ENCODE measurements around the gene CCSER1.
"Not testable (repeated sequence)": the region's sequence is repeated elsewhere in the genome, so short reads cannot be mapped to it uniquely, and the experiment has no call there.

CCSER1 gene

DNA sequence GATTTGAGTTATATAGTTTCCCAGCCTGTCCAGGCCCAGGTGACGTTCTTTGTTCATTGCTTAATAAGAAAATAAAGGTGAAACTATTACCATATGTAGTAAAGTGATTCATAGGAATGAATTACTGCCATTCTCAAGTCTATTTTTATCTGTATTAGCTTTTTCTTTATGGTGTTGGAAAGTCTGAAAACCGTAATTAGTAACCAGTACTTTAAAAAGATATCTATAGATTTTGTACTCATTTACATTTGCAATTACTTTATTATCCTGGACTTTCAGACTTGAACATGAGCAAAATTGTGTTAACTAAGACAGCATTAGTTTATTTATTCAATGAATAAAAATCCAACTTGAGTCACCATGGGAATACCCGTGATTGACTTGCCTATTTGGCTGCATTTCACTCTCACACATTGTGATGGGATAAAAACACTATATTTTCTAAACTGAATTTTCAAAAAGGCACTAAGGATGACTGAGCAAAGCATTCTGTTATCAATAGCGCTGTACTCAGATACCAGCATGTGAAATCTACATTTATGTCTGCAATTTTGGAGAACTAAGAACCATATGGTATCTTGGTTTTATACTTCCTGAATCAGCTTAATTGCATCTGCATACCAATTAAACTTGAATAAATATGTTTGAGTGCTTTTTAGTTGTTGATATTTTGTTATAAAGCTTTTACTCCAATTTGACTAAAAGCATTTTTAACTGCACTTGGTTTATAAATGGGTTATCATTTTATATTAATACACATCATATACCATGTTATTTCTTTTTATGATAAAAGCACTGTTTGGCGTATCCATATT, 154.6 kb downstream of the CCSER1 start:
- Mint-ChIP-seq H3K4me3 (no peak overlapping the region), H3K4me1 (no peaks in the 10 kb centered on the region), H3K36me3 (no peaks in the 10 kb centered on the region), H3K27ac (no peak overlapping the region), H3K27me3 (no peaks in the 10 kb centered on the region), H3K9me3 (no peaks in the 10 kb centered on the region)

DNA sequence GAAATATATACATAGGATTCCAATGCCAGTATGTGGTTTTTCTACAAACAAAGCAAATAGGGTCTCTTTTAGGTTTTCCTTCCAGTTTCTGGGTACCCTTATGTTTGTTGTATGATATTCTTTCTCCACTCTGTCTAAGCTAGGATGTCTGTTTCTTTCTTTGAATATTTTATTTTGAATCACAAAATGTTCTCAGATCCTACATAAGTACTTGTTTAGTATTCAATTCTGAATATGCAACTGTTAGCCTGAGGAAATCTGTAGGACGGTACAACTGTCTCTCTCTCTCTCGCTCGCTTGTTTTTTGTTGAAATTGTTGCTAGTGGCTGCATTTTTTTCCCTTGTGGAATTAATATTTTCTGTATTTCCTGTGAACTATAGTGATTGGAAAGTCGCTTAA, 163.2 kb downstream of the CCSER1 start:
- H3K27me3 Mint-ChIP-seq: no peaks in the 10 kb centered on the region

DNA sequence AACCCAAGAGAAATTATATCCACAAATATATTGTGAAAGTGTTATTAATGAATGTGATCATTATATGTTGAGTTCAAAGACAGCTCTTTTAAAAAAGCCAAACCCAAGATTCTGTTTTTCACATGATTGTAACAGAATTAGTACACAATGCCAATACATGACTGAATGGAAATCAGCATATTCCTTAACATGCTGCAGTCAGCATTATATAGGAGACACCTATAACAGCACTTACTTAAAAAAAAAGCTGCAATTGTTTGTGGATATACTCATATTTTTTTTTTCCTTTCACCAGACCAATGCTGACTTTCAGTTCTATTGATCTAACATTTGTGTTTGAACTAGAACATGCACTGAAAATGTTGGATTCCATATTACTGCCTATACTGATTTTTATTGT, 165.2 kb downstream of the CCSER1 start:
- H3K36me3 Mint-ChIP-seq: no peaks in the 10 kb centered on the region
- no peak overlapping the region for H3K4me3 Mint-ChIP-seq
- H3K9me3 Mint-ChIP-seq: no peaks in the 10 kb centered on the region
- H3K27me3 Mint-ChIP-seq: no peaks in the 10 kb centered on the region
- no peak overlapping the region for H3K27ac Mint-ChIP-seq
- no peaks in the 10 kb centered on the region for H3K4me1 Mint-ChIP-seq

More for the DNA sequence above, 163.2 kb downstream of the CCSER1 start:
- no peaks in the 10 kb centered on the region for H3K9me3 Mint-ChIP-seq
- H3K4me3 Mint-ChIP-seq: no peak overlapping the region
- H3K36me3 Mint-ChIP-seq: no peaks in the 10 kb centered on the region
- H3K4me1 Mint-ChIP-seq: no peaks in the 10 kb centered on the region
- H3K27ac Mint-ChIP-seq: no peak overlapping the region

DNA sequence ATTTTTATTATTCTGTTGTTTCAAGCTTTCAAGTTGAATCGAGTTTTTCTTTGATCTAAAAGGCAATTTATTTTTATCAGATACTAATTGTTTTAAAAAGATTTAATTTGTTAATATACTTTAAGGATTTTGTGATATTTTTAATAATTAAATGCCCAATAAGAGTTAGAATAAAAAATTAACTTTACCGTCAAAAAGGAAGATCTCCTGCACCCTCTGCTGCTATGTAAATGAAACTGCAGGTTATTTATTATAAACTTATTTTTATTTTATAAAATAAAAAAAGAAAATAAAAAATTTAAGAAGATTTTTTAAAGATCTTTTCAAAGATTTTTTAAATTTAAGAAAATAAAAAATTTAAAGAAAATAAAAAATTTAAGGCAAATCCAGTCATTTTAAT, 166.1 kb downstream of the CCSER1 start:
- no peak overlapping the region for H3K27ac Mint-ChIP-seq
- no peaks in the 10 kb centered on the region for H3K27me3 Mint-ChIP-seq
- no peaks in the 10 kb centered on the region for H3K4me1 Mint-ChIP-seq
- H3K36me3 Mint-ChIP-seq: no peaks in the 10 kb centered on the region
- H3K9me3 Mint-ChIP-seq: no peaks in the 10 kb centered on the region
- H3K4me3 Mint-ChIP-seq: no peak overlapping the region

DNA sequence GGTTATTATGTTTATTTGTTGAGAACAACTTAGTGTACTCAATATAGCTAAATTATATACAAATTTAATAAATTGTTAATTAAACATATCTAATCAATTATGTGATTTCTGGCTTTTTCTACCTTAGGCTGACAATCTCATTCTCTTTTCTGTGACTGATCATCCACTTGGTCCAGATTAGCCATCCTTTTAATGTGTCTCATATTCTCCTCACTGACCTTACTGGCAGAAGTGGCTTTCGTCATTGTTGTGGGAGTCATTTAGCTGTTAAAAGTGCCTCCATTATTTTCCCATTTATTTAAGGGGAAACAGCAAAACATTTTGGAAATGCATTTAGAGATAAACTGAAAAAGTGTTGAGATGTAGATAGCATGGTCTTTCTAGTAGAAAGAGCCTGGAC, 172.2 kb downstream of the CCSER1 start:
- Mint-ChIP-seq H3K4me3 (no peak overlapping the region), H3K27ac (no peak overlapping the region), H3K36me3 (no peaks in the 10 kb centered on the region), H3K9me3 (no peaks in the 10 kb centered on the region), H3K27me3 (no peaks in the 10 kb centered on the region), H3K4me1 (no peaks in the 10 kb centered on the region)

DNA sequence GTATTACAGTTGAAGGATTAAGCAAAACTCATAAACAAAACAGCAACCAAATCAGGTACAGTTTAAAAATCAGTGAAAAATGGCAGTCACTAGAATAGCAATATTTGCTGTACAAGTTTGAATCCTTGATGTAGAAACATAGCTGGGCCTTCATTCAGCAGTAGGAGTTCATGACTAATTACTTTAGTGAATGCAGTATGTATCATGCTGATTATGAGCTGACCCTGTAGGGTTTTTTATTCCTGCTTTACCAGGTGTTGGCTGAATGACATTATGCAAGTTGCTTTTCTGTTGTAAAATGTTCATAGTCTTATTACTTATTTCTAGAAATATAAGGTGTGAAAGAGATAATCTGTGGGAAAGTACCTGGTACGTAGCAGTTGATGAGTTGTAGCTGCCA, 179.6 kb downstream of the CCSER1 start:
- H3K4me3 Mint-ChIP-seq: no peak overlapping the region
- H3K27me3 Mint-ChIP-seq: no peaks in the 10 kb centered on the region
- H3K27ac Mint-ChIP-seq: no peak overlapping the region
- H3K36me3 Mint-ChIP-seq: no peaks in the 10 kb centered on the region
- no peaks in the 10 kb centered on the region for H3K4me1 Mint-ChIP-seq
- no peaks in the 10 kb centered on the region for H3K9me3 Mint-ChIP-seq

DNA sequence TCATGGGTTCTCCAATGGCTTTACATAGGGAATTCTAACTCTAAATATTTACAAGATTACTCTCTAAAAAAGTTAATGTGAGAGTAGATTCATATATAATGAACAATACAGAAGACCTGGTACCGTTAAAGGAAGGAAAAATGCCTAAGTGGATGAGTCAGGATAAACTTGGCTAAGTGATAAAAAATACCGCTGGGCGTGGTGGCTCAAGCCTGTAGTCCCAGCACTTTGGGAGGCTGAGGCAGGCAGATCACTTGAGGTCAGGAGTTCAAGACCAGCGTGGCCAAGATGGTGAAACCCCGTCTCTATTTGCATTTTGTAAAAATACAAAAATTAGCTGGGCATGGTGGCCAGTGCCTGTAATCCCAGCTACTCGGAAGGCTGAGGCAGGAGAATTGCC, 189.9 kb downstream of the CCSER1 start:
- H3K27ac Mint-ChIP-seq, H3K4me3 Mint-ChIP-seq, H3K36me3 Mint-ChIP-seq, H3K27me3 Mint-ChIP-seq, H3K4me1 Mint-ChIP-seq, H3K9me3 Mint-ChIP-seq: not testable (repeated sequence)

DNA sequence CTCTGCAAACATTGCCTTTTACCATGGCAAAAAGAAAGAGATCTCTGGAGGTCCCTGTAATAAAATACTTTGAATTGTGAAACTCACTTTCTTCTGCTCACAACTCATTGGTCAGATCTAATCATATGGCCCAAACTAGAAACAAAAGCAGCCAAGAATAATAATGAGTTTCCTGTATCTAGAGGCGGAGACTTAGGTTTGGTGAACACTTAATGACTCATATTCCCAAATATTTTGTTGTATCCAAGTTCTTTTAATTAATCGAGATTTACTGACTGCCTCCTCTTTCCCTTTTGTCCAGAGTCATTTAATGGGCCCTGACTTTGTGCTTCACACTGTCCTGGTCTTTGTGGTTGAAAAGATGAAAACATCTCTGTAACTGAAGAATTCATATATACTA, 190.6 kb downstream of the CCSER1 start:
- Mint-ChIP-seq H3K9me3 (no peaks in the 10 kb centered on the region), H3K36me3 (no peaks in the 10 kb centered on the region), H3K27ac (no peak overlapping the region), H3K4me3 (no peak overlapping the region), H3K4me1 (no peaks in the 10 kb centered on the region), H3K27me3 (no peaks in the 10 kb centered on the region)

DNA sequence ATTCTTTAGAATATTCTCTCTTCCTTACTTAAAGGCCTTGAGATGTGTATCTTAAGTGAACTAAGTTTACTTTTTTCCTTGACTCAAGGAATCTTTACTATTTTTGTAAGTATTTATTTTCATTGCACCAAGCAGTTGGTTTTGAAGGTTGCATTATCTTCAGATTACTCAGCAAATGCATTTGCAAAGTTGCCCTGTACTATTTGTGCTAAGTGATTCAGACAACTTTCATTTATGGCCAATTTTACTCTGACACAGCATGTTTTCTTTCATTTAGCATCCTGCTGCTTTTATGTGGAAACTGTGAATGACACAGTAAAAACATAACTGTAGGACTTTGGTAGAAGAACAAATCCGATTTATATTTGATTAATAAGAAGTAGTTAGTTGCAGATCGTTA, 191.0 kb downstream of the CCSER1 start:
- H3K36me3 Mint-ChIP-seq: no peaks in the 10 kb centered on the region
- H3K4me1 Mint-ChIP-seq: no peaks in the 10 kb centered on the region
- H3K4me3 Mint-ChIP-seq: no peak overlapping the region
- H3K27ac Mint-ChIP-seq: no peak overlapping the region
- no peaks in the 10 kb centered on the region for H3K27me3 Mint-ChIP-seq
- no peaks in the 10 kb centered on the region for H3K9me3 Mint-ChIP-seq

DNA sequence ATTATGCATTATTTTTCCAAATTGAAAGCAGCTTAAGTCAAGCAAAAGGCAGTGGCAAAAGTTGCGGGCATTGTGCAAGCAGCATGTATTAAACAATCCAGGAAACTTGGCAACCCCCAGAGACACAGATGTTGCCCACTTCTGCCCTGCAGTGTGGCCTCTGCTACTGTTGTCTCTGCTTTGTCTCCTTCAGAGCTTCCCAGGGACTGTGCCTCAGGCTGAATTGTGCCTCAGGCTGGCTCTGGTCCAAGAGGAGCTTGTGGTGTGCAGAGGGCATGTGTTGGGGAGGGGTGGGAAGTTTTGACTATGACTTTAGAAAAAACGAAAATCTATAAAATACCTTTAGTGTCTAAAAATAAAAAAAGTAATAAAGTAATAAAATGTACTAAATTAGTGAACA, 201.4 kb downstream of the CCSER1 start:
- Mint-ChIP-seq H3K4me3 (no peak overlapping the region), H3K36me3 (no peaks in the 10 kb centered on the region), H3K27me3 (peaks cover 1% of the 10 kb centered on the region), H3K27ac (no peak overlapping the region), H3K4me1 (no peaks in the 10 kb centered on the region), H3K9me3 (no peaks in the 10 kb centered on the region)

DNA sequence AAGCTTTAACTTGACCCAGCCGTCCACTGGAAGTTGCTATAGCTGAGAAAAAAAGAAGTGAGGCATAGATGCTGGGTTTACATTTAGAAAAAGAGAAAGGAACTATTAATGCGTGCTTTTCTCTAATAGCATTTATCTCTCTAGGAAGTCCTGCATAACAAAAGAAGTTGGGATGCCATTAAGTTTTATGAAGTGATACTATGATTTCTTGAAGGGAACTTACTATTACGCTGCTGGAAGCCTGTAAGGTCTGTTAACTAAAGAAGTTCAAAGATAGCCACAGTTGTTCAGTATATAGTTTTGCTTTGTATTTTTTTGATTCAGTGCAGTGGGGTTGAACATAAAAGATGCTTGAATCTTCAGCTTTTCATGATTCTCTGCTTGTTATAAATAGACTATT, 203.4 kb downstream of the CCSER1 start:
- H3K9me3 Mint-ChIP-seq: no peaks in the 10 kb centered on the region
- H3K36me3 Mint-ChIP-seq: no peaks in the 10 kb centered on the region
- H3K4me3 Mint-ChIP-seq: no peak overlapping the region
- no peaks in the 10 kb centered on the region for H3K4me1 Mint-ChIP-seq
- H3K27me3 Mint-ChIP-seq: peaks cover 1% of the 10 kb centered on the region
- no peak overlapping the region for H3K27ac Mint-ChIP-seq

DNA sequence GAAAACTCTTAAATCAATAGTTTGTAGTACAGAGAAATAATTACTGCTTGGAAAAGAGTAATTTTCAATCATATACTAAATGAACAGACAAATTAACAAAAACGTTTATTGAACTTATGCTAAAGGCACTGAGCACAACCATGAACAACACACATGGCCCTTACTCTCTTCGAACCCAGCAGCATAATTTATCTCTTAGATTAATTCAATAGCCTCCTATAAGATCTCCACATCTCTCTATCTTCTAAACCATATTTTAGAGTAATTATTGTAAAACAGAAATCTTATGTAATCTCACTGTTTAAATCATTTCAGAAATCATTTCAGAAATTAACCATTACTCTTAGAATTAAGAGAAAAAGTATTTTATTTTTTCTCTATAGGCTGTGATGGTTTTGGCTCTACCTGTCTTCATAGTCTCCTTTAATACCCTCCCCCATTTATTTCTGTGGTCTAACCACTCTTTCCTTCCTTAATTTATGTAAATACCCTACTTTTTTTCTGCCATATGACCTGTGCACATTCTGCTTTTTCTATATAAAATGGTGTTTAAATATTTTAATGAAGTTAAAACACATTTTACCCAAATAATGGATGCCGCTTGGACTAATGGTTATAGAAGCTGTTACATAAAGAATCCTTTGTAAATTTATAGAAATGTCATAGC, 218.5 kb downstream of the CCSER1 start:
- Mint-ChIP-seq H3K36me3 (no peaks in the 10 kb centered on the region), H3K27me3 (no peaks in the 10 kb centered on the region), H3K4me3 (no peak overlapping the region), H3K9me3 (no peaks in the 10 kb centered on the region), H3K27ac (no peak overlapping the region), H3K4me1 (no peaks in the 10 kb centered on the region)

DNA sequence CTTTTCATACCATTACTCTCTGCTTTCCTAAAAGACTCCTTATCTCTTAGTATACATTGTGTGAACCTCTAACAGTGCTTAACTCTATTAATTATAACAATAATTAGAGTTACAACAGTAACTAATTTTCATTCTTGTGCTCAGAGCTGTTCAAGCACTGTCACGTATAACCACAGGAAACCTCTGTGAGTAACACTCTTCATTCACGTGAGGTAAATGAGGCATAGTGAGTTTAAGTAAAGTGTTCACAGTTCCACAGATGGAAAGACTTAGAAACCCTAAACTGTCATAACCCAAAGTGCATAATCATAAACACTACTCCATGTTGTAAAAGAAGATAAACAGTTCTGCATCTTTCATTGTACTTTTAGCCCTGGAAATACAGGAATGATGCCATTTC, 222.4 kb downstream of the CCSER1 start:
- Mint-ChIP-seq H3K4me3 (no peak overlapping the region), H3K4me1 (no peaks in the 10 kb centered on the region), H3K9me3 (no peaks in the 10 kb centered on the region), H3K27ac (no peak overlapping the region), H3K27me3 (no peaks in the 10 kb centered on the region), H3K36me3 (no peaks in the 10 kb centered on the region)

DNA sequence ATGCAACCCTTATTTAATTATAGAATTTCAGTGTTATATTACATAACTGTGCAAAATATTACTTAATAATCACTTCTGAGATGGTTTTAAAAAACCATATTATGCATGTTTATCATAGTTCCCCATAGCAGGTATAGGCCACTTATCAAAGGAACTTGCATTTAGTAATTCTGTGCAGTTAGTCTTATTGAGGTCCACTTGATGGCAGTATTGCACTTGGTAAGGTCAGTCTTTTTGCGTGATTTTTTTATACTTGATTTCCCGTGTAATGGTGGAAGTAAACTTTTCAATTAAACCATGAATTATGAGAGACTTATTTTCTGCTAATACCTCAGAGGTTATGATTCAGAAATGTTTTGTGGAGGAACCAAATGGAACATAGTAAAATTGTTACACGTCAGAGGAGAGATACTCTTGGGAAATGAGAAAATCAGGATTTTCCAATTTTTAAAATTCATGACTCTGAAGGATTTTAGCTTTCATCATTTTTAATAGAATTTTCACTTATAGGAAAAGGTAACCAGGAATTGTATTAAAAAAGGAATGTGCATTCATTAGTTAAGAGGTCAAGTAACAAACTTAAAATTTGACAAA, 230.0 kb downstream of the CCSER1 start:
- H3K9me3 Mint-ChIP-seq: no peaks in the 10 kb centered on the region
- H3K36me3 Mint-ChIP-seq: no peaks in the 10 kb centered on the region
- H3K4me1 Mint-ChIP-seq: no peaks in the 10 kb centered on the region
- no peak overlapping the region for H3K27ac Mint-ChIP-seq
- no peaks in the 10 kb centered on the region for H3K27me3 Mint-ChIP-seq
- no peak overlapping the region for H3K4me3 Mint-ChIP-seq

DNA sequence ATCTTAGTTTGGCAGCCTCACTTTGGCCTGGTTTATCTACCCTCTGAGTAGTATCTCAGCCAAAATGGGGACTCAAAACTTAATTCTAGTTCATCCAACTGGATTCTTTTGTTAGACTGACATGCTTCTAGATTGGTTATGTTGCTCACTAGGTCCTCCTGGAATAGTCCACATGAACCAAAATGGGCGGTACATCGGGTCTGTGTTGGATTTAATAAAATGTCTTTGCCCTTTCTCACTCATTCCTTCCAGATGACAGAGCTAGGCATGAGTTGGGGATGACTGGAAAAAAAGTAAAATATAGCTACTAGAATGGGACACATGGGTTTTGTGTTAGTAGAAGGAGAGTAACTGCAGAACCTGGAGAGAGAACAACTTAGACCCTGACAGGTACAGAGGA, 247.9 kb downstream of the CCSER1 start:
- H3K36me3 Mint-ChIP-seq: no peaks in the 10 kb centered on the region
- no peaks in the 10 kb centered on the region for H3K9me3 Mint-ChIP-seq
- no peak overlapping the region for H3K4me3 Mint-ChIP-seq
- H3K4me1 Mint-ChIP-seq: no peaks in the 10 kb centered on the region
- H3K27me3 Mint-ChIP-seq: no peaks in the 10 kb centered on the region
- H3K27ac Mint-ChIP-seq: no peak overlapping the region

DNA sequence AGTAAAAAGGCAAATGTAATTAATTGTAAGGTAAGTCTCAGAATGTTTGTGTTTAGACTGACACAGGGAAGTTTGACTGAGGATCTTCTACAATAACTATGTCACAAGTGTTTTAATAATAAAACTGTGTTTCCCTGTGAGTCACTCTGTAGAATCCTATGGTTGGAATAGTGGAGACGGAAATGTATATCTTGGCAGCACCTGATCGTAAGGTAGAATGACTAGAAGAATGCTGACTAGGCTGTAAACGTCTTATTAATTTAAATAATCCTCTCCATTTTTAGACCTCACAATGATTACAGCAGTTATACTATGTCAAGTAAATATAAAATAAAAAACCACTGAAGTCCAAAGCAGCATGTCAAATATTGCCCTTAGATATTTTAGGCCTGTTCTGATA, 266.0 kb downstream of the CCSER1 start:
- H3K4me3 Mint-ChIP-seq: no peak overlapping the region
- no peaks in the 10 kb centered on the region for H3K9me3 Mint-ChIP-seq
- H3K27ac Mint-ChIP-seq: no peak overlapping the region
- H3K4me1 Mint-ChIP-seq: no peaks in the 10 kb centered on the region
- no peaks in the 10 kb centered on the region for H3K36me3 Mint-ChIP-seq
- no peaks in the 10 kb centered on the region for H3K27me3 Mint-ChIP-seq

All from activated naive CD4-positive, alpha-beta T cell treated with anti-CD3 and anti-CD28 coated beads, Interleukin-2, amount 50 U/mL, for 24 hours (primary cell).